Esophagus squamous epithelium (tissue), 4 donors: ENCODE measurements around the gene NDUFAF7.

Source experiments
- CTCF ChIP-seq, 6 experiments: fragments of 450-650 bp in 4 of 6; fragments of 200-600 bp in 2 of 6; sonication (generic) in 2 of 6; IDR thresholded peaks; one replicate each; pipeline ENCODE4 v1.5.1; 2016 to 2019; ENCODE audit warnings: antibody characterized with exemption in 6 of 6, mild to moderate bottlenecking in 4 of 6, moderate library complexity in 4 of 6
- POLR2A ChIP-seq, 4 donors: fragments of 450-650 bp; IDR thresholded peaks; one replicate each; pipeline ENCODE4 v1.6.1; 2017; ENCODE audit warnings: antibody characterized with exemption in 4 of 4, mild to moderate bottlenecking in 4 of 4, moderate library complexity in 3 of 4

- TF ChIP-seq CTCF (IDR thresholded peaks at IDR 0.05): no peak
- no peak for TF ChIP-seq POLR2A (IDR thresholded peaks at IDR 0.05)
Observed at GRCh38 chr2:37228788-37229187, 2.7 kb upstream of the NDUFAF7 start.
